ENCODE measurements around the gene TNFRSF4.

Gene TNFRSF4

GRCh38 chr1:1245178-1245816 is 31.3 kb upstream of the TNFRSF4 start:
- no peak for DNase-seq (ENCODE audit: low read depth in 2 of 2)

DNA sequence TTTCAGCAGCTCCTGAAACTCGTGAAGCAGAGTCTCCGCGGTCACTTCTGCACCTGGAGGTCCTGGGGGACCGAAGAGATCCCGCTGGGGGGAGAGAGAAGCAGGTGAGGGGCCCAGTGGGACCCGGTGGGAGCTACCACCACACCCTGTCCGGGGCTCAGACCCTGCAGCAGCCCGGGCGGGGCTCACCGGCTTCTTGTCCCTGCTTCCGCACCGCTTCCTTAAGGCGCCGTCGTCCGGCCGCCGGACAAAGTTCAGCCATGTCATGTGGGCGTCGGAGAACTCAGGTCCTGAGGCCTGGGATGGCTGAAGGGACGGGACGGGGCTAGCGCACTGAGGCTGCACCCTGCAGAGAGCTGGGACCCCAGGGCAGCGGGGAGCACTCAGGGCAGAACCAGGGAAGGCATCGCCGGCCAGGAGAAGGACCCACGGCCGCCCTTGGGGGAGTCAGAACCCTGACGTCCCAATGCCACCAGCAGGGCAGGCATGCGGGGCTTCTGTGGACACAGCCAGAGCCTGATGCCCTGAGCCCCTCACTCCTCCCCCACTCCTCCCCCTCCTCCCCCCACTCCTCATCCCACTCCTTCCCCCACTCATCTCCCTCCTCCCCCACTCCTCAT is 30.3 kb upstream of the TNFRSF4 start:
- DNase-seq (ENCODE audit: low read depth in 2 of 2): no peak

DNA sequence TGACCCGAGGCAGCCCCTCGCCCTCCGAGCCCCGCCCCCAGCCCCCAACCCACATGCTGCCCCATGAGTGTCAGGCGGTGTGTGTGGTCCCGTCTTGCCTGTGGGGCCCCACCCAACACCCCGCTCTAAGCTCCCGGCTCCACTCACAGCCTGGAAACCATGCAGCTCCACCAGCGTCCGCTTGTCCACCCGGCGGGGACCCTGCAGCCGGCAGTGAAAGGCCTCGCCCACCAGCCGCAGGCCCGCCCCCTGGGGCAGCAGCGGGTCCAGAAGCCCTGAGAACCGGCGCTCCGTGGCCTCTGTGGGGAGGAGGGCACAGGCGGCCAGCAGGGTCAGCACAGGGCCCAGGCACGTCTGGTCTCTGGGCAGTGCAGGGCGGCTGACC is 29.8 kb upstream of the TNFRSF4 start:
- no peak for DNase-seq (ENCODE audit: low read depth in 2 of 2)

GRCh38 chr1:1243266-1243660 is 29.3 kb upstream of the TNFRSF4 start:
- no peak for DNase-seq (ENCODE audit: low read depth in 2 of 2)

- DNase-seq (ENCODE audit: low read depth in 2 of 2): no peak
Observed at GRCh38 chr1:1242461-1243265, 28.7 kb upstream of the TNFRSF4 start.

DNA sequence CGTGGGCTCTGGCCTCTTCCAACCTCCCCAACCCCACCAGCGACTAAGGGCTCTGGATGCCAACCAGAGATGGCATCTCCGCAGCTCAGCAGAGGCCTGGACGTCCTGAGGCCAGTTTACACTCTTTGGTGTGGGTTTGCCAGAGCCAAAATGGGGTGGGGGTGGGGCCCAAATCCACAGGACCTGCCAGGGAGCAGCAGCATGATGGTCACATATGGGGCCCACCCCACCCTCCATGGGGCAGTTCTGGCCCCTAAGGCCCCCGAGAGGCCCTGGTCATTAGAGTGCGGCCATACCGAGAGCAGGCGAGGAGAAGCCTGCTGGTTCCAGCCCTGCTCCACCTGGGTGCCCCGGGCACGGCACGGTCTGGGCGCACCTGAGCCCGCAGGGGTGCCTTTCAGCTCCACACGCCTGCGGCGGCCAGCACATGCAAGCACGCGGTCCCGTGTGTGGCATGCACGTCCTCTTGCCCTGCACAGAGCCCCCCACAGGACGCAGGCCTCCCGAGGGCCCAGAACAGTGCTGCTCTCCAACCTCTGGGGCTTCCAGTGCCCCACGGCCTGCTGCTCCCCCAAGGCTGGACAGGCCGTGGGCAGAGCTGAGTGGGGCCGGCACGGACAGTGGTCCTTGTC is 27.8 kb upstream of the TNFRSF4 start:
- DNase-seq (ENCODE audit: low read depth in 2 of 2): no peak

GRCh38 chr1:1240822-1241587 is 27.1 kb upstream of the TNFRSF4 start:
- DNase-seq (ENCODE audit: low read depth in 2 of 2): no peak

- no peak for DNase-seq (ENCODE audit: low read depth in 2 of 2)
Observed at GRCh38 chr1:1240348-1240732, 26.4 kb upstream of the TNFRSF4 start.

DNA sequence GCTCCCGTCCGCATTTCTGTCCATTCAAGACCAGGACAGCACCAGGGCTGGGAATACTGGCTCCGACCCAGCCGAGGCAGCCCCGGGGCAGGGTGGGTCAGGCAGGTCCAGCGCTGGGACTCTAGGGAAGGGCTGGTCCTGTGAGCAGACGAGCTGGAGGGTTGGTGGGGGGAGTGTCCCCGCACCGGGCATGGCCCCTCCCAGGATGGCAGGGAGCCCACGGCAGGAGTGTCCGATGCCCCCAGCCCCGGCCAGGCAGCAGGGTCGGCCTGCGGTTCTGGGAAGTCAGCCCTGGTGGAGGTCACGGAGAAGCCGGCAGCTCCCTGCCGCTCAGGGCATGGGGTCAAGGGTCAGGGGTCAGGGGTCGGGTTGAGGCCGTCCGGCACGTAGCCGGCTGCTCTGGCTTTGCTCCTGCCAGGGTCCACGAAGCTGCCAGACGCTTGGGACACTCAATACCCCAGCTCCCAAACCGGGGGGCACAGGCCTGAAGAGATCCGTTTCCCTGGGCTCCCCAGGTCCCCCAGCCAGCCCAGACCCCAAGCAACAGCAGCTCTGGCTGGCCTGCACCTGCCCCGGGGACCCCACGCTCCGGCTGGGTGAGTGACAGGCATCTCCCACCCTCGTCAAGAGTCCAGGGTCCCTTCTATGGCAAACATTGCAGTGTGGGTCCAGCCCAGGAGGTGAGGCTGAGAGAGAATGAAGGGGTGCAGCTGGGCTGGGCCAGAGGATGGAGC is 25.8 kb upstream of the TNFRSF4 start:
- no peak for DNase-seq (ENCODE audit: low read depth in 2 of 2)

DNA sequence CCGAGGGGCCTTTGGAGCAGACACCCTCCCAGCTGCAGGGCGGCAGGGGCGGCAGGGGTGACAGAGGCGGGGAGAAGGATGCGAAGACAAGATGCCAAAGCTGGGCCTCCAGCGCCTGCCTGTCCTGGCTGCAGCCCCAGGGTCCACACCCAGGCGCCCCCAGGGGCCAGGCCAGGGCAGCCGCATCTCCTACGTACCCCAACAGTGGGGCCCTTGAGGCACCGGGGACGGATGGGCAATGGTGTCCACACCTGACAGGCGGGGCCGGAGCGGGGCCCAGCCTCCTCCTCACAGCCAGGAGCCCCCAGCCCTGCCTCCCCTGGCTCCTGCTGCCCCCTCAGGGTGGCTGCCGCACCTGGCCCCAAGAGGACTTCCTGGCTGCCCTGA is 25.3 kb upstream of the TNFRSF4 start:
- no peak for DNase-seq (ENCODE audit: low read depth in 2 of 2)

DNA sequence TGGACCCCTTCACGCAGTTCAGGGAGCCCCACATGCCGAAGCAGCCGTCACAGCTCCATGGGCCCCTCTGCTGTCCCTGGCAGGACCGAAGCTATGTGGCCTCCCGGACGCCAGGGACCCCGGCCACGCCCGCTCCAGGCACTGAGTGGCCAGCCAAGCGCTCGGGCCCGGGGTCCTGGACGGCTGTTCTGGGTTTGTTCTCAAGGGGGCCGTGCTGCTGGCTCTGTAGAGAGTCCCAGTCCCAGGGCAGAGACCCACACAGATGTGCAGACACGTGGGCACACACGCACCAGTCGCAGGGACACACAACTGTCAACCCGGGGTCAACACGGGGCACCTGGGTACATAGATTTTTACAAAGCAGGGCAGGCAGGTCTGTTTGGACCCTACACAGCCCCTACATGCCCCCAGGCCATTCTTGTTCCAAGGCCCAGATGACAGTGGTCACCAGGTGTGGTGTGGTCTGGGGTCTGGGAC is 24.8 kb upstream of the TNFRSF4 start:
- no peak for DNase-seq (ENCODE audit: low read depth in 2 of 2)

DNA sequence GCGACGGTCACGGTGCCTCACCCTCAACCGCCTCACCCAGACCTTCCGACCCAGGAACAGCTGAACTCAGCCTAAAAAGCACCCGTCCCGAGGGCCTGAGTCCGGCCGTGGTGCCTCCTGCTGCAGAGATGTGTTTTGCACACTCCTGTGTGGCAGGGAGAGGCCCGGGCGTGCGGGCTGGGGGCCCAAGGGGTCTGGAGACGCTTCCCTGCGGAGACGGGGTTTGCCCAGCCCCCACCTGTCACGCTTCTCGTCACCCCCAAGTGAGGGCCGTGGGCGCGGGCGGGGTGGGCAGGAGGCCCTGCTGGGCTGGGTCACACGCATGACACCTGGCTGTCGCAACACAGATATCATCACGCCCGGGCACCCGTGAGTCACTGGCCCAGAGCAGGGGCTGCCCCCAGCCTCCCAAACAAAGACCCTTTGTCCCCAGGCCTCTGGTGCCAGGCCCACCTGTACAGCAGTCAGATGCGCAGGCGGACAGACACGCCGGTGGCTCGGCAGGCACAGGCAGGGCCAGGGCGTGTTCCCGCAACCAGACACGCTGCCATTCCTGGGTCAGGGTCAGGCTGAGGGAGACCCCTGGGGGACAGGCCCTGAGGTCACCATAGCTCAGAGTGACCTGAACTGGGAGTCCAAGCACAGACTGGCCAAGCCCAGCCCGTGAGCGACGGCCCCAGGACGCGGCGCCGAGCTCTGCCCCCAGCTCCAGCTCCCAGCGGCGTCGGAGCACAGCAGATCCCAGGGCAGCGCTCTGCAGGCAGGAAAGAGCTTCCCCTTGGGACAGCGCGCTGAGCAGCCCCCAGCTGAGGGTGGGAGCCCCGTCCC is 24.1 kb upstream of the TNFRSF4 start:
- no peak for DNase-seq (ENCODE audit: low read depth in 2 of 2)

- no peak for DNase-seq (ENCODE audit: low read depth in 2 of 2)
Observed at GRCh38 chr1:1236945-1237873, 23.3 kb upstream of the TNFRSF4 start.

- DNase-seq (ENCODE audit: low read depth in 2 of 2): no peak
Observed at GRCh38 chr1:1236176-1236763, 22.3 kb upstream of the TNFRSF4 start.

GRCh38 chr1:1235016-1235744 is 21.2 kb upstream of the TNFRSF4 start:
- no peak for DNase-seq (ENCODE audit: low read depth in 2 of 2)

DNA sequence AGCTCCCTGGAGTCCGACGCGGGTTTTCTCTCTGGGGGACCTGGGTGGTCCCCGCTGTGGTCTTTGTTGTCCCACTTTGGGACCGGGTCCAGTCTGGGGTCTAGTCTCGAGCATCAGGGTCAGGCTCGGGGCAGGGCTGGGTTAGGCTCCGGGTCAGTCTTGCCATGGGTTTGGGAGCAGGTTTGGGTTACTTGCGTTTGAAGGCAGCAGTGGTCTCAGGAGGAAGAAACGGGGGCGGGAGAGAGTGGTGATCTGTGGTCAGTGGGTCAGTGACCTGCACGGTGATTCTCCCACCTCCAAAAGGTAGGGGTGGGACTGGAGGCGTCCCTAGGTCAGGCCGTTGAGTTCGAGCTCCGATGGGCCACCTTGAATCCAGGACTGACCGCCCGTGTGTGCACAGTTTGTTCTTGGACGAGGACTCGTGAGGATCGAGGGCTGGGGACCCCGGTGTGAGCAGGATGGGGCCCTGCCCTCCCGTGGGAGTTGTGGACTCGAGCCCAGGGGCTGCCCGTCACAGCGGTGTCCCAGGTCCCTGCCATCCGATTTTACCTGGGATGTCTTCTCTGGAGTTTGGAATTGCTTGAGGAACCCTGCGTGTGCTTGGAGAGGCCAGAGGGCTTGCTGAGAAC is 20.3 kb upstream of the TNFRSF4 start:
- no peak for DNase-seq (ENCODE audit: low read depth in 2 of 2)

GRCh38 chr1:1233567-1233892 is 19.6 kb upstream of the TNFRSF4 start:
- DNase-seq (ENCODE audit: low read depth in 2 of 2): no peak
